Measurements from ENCODE around the gene SERTAD1. TPM values are rescaled to one million over a fixed set of nuclear protein-coding genes. Genes with fewer than 3 reads are reported as not detected.

The SERTAD1 gene
- total RNA-seq, 1 donor, result 22.0 TPM

GRCh38 chr19:40392894-40393517 is 32.8 kb downstream of the SERTAD1 start:
- DNase-seq (ENCODE audit: low read depth), result no peak
- TF ChIP-seq CTCF (IDR thresholded peaks at IDR 0.05; ENCODE audit: insufficient read depth, low read depth, low read length), result peak; percentile 26

GRCh38 chr19:40392123-40392522 is 33.7 kb downstream of the SERTAD1 start:
- no peak for DNase-seq (ENCODE audit: low read depth)
- no peak overlapping the region for H3K4me3 ChIP-seq (ENCODE audit: low read depth, low read length)
- TF ChIP-seq CTCF (IDR thresholded peaks at IDR 0.05; ENCODE audit: insufficient read depth, low read depth, low read length), result no peak

More at GRCh38 chr19:40392894-40393517, 32.8 kb downstream of the SERTAD1 start:
- H3K4me3 ChIP-seq (ENCODE audit: low read depth, low read length), result no peak overlapping the region

GRCh38 chr19:40390084-40390742 is 35.6 kb downstream of the SERTAD1 start, which contains the start of gene HIPK4:
HIPK4 (minus strand) TSS chr19:40390181; CDS start chr19:40389902, 279 bp downstream.
- TF ChIP-seq CTCF (IDR thresholded peaks at IDR 0.05; ENCODE audit: insufficient read depth, low read depth, low read length), result no peak
- H3K4me3 ChIP-seq (ENCODE audit: low read depth, low read length), result no peak within 1 kb of the TSS
- no peak for DNase-seq (ENCODE audit: low read depth)

- no peak for DNase-seq (ENCODE audit: low read depth)
- no peak overlapping the region for H3K4me3 ChIP-seq (ENCODE audit: low read depth, low read length)
- no peak for TF ChIP-seq CTCF (IDR thresholded peaks at IDR 0.05; ENCODE audit: insufficient read depth, low read depth, low read length)
Measured at GRCh38 chr19:40389404-40390083, 36.2 kb downstream of the SERTAD1 start.

GRCh38 chr19:40388481-40388880 is 37.3 kb downstream of the SERTAD1 start:
- no peak overlapping the region for H3K4me3 ChIP-seq (ENCODE audit: low read depth, low read length)
- no peak for TF ChIP-seq CTCF (IDR thresholded peaks at IDR 0.05; ENCODE audit: insufficient read depth, low read depth, low read length)
- no peak for DNase-seq (ENCODE audit: low read depth)

GRCh38 chr19:40387155-40387554 is 38.6 kb downstream of the SERTAD1 start:
- no peak for DNase-seq (ENCODE audit: low read depth)
- TF ChIP-seq CTCF (IDR thresholded peaks at IDR 0.05; ENCODE audit: insufficient read depth, low read depth, low read length), result no peak
- H3K4me3 ChIP-seq (ENCODE audit: low read depth, low read length), result no peak overlapping the region
